H1 (cell line): ENCODE results near the gene FBH1. TPM values are rescaled to one million over a fixed set of nuclear protein-coding genes. Genes with fewer than 3 reads are reported as not detected.

ENCODE experiments used
- CTCF ChIA-PET: fragments of 300-600 bp; sonication (Branson Sonifier 250); formaldehyde crosslinking; loops from one replicate; lab custom pipeline; 2021; ENCODE audit not compliant: partially characterized antibody; lab: Charles Lee
- POLR2A ChIA-PET: fragments of 300-600 bp; sonication (Branson Sonifier 250); formaldehyde crosslinking; loops from one replicate; lab custom pipeline; 2021; ENCODE audit warnings: inconsistent platforms; ENCODE audit not compliant: partially characterized antibody; lab: Charles Lee
- DNase-seq, 2 experiments: peaks; one replicate each; pipeline versions ENCODE4 v3.0.0 to v3.0.0-alpha.2; 2010 to 2022; ENCODE audit warnings: low spot score in 2 of 2, low read depth in 1 of 2, mixed read lengths in 1 of 2
- FAIRE-seq: peaks from 2 replicates; lab custom pipeline; 2011; peaks lifted over from hg19 to GRCh38; lab: Jason Lieb, UNC
- H2AFZ ChIP-seq: 2 replicates; pipeline ENCODE4 v1.8.1; 2012; ENCODE audit warnings: low read length, inconsistent platforms
- H2AK5ac ChIP-seq: 2 replicates; pipeline ENCODE4 v1.6.1; 2013; ENCODE audit warnings: low read depth, low read length
- H2BK120ac ChIP-seq: replicated peaks from 2 replicates; pipeline ENCODE3; 2013; ENCODE audit warnings: low read depth, low read length, inconsistent platforms
- H2BK12ac ChIP-seq: 2 replicates; pipeline ENCODE4 v1.6.1; 2013; ENCODE audit warnings: low read depth, low read length
- H2BK15ac ChIP-seq: 2 replicates; pipeline ENCODE4 v1.6.1; 2013; ENCODE audit warnings: low read length
- H2BK20ac ChIP-seq: 2 replicates; pipeline ENCODE4 v1.6.1; 2013; ENCODE audit warnings: low read length
- H2BK5ac ChIP-seq: 2 replicates; pipeline ENCODE4 v1.6.1; 2013; ENCODE audit warnings: low read depth, low read length
- H3K14ac ChIP-seq: 2 replicates; pipeline ENCODE4 v1.6.1; 2013; ENCODE audit warnings: inconsistent platforms; ENCODE audit not compliant: insufficient read length
- H3K18ac ChIP-seq: 2 replicates; pipeline ENCODE4 v1.6.1; 2013; ENCODE audit warnings: low read length; ENCODE audit errors: extremely low read depth
- H3K23ac ChIP-seq: 2 replicates; pipeline ENCODE4 v1.6.1; 2013; ENCODE audit warnings: inconsistent platforms; ENCODE audit not compliant: insufficient read length
- H3K23me2 ChIP-seq: 2 replicates; pipeline ENCODE4 v1.6.1; 2013; ENCODE audit warnings: low read depth, low read length
- H3K27ac ChIP-seq: 2 replicates; pipeline ENCODE4 v1.6.1; 2011; ENCODE audit warnings: low read depth, low read length, inconsistent platforms
- H3K27me3 ChIP-seq, 4 experiments: replicated peaks in 1 of 4; 1 replicate in 1 of 4; 2 replicates in 3 of 4; pipeline versions ENCODE4 v1.6.1 to v1.8.1; 2011 to 2013; ENCODE audit warnings: low read length in 3 of 4, mild to moderate bottlenecking in 3 of 4, inconsistent platforms in 2 of 4, mixed read lengths in 2 of 4, moderate library complexity in 1 of 4; ENCODE audit not compliant: control insufficient read depth in 3 of 4, insufficient read depth in 3 of 4; ENCODE audit errors: extremely low read depth in 1 of 4
- H3K36me3 ChIP-seq, 4 experiments: 2 replicates each; pipeline versions ENCODE4 v1.6.1 to v1.8.1; 2011 to 2013; ENCODE audit warnings: mild to moderate bottlenecking in 4 of 4, low read length in 3 of 4, moderate library complexity in 2 of 4, control low read depth in 1 of 4, inconsistent platforms in 1 of 4; ENCODE audit not compliant: insufficient read depth in 4 of 4, control insufficient read depth in 2 of 4
- H3K4ac ChIP-seq: replicated peaks from 2 replicates; pipeline ENCODE3; 2013; ENCODE audit warnings: low read length, low read depth, mixed read lengths, inconsistent platforms; ENCODE audit not compliant: insufficient read length
- H3K4me1 ChIP-seq, 4 experiments: replicated peaks in 1 of 4; 1 replicate in 1 of 4; 2 replicates in 3 of 4; pipeline versions ENCODE4 v1.6.1 to v1.8.1; 2011 to 2013; ENCODE audit warnings: low read length in 3 of 4, inconsistent platforms in 2 of 4, mixed read lengths in 1 of 4; ENCODE audit not compliant: insufficient read depth in 4 of 4, control insufficient read depth in 3 of 4
- H3K4me2 ChIP-seq, 2 experiments: 2 replicates each; pipeline versions ENCODE4 v1.6.1 to v1.8.1; 2011 to 2013; ENCODE audit warnings: low read depth in 2 of 2, low read length in 2 of 2, control low read depth in 1 of 2, inconsistent platforms in 1 of 2, mild to moderate bottlenecking in 1 of 2; ENCODE audit not compliant: insufficient read depth in 1 of 2
- H3K4me3 ChIP-seq, 4 experiments: fragments of 200-600, 300-600 bp in 1 of 4; sonication (generic), shearing (Covaris generic), sonication (Bioruptor Twin) in 1 of 4; 2 replicates each; pipeline versions ENCODE4 v1.5.1 to v1.8.1; 2011 to 2016; ENCODE audit warnings: low read length in 4 of 4, low read depth in 3 of 4, control low read depth in 2 of 4, inconsistent platforms in 2 of 4, mild to moderate bottlenecking in 2 of 4, mixed read lengths in 1 of 4, moderate library complexity in 1 of 4; ENCODE audit not compliant: insufficient read depth in 2 of 4; ENCODE audit errors: extremely low read depth in 1 of 4
- H3K56ac ChIP-seq: replicated peaks from 2 replicates; pipeline ENCODE3; 2013; ENCODE audit warnings: low read depth, mild to moderate bottlenecking, mixed read lengths, low read length, inconsistent platforms; ENCODE audit not compliant: insufficient read length
- H3K79me1 ChIP-seq: 2 replicates; pipeline ENCODE4 v1.6.1; 2013; ENCODE audit warnings: low read depth, low read length, control low read depth
- H3K79me2 ChIP-seq, 2 experiments: 2 replicates each; pipeline versions ENCODE4 v1.6.1 to v1.8.1; 2012 to 2013; ENCODE audit warnings: low read length in 2 of 2, mild to moderate bottlenecking in 2 of 2, inconsistent platforms in 1 of 2; ENCODE audit not compliant: insufficient read depth in 2 of 2, control insufficient read depth in 1 of 2
- H3K9ac ChIP-seq, 4 experiments: replicated peaks in 1 of 4; 1 replicate in 1 of 4; 2 replicates in 3 of 4; pipeline versions ENCODE4 v1.6.1 to v1.8.1; 2011 to 2013; ENCODE audit warnings: low read depth in 3 of 4, low read length in 3 of 4, control low read depth in 2 of 4, mild to moderate bottlenecking in 2 of 4, moderate library complexity in 2 of 4, inconsistent platforms in 1 of 4; ENCODE audit errors: extremely low read depth in 1 of 4
- H3K9me3 ChIP-seq, 2 experiments: 2 replicates each; pipeline versions ENCODE4 v1.6.1 to v1.8.1; 2012 to 2013; ENCODE audit warnings: mild to moderate bottlenecking in 2 of 2, moderate library complexity in 2 of 2, control low read depth in 1 of 2, inconsistent platforms in 1 of 2, low read depth in 1 of 2, low read length in 1 of 2, mixed read lengths in 1 of 2; ENCODE audit not compliant: insufficient read depth in 2 of 2
- H4K20me1 ChIP-seq, 2 experiments: replicated peaks in 1 of 2; 2 replicates each; pipeline versions ENCODE3 to v1.8.1; 2011 to 2013; ENCODE audit warnings: inconsistent platforms in 2 of 2, low read length in 2 of 2, mild to moderate bottlenecking in 1 of 2; ENCODE audit not compliant: insufficient read depth in 2 of 2, control insufficient read depth in 1 of 2
- H4K5ac ChIP-seq: 2 replicates; pipeline ENCODE4 v1.6.1; 2013; ENCODE audit warnings: low read length, low read depth, mixed read lengths, inconsistent platforms; ENCODE audit not compliant: insufficient read length
- H4K8ac ChIP-seq: 2 replicates; pipeline ENCODE4 v1.8.0; 2013; ENCODE audit warnings: mild to moderate bottlenecking, moderate library complexity, low read length, inconsistent platforms; ENCODE audit not compliant: insufficient read depth; ENCODE audit errors: extremely low read depth
- H4K91ac ChIP-seq: replicated peaks from 2 replicates; pipeline ENCODE3; 2013; ENCODE audit warnings: low read length, mixed read lengths, inconsistent platforms; ENCODE audit not compliant: insufficient read length
- BACH1 ChIP-seq: IDR thresholded peaks from 2 replicates; pipeline ENCODE4 v1.6.1; 2012; ENCODE audit warnings: low read length, improper control_type of control experiment
- GTF2F1 ChIP-seq: IDR thresholded peaks from 2 replicates; pipeline ENCODE4 v1.6.1; 2012; ENCODE audit warnings: low read depth, low read length, improper control_type of control experiment, borderline replicate concordance
- HDAC6 ChIP-seq: IDR thresholded peaks from one replicate; pipeline ENCODE4 v1.7.1; 2012; ENCODE audit warnings: low read depth, mild to moderate bottlenecking, inconsistent platforms, low read length, moderate library complexity
- KDM1A ChIP-seq: fragments of 200-600, 300-600 bp; sonication (generic); IDR thresholded peaks from 2 replicates; pipeline ENCODE4 v1.7.1; 2016; ENCODE audit warnings: mild to moderate bottlenecking, low read length, borderline replicate concordance
- MAFK ChIP-seq: IDR thresholded peaks from 2 replicates; pipeline ENCODE4 v1.6.1; 2012; ENCODE audit warnings: low read depth, mild to moderate bottlenecking, improper control_type of control experiment, low read length
- SP2 ChIP-seq: IDR thresholded peaks from 2 replicates; pipeline ENCODE4 v1.6.1; 2012; ENCODE audit warnings: mild to moderate bottlenecking, low read length, inconsistent platforms
- TAF1 ChIP-seq: IDR thresholded peaks from 2 replicates; pipeline ENCODE4 v1.6.1; 2011; ENCODE audit warnings: mild to moderate bottlenecking, low read depth, low read length
- ZNF274 ChIP-seq: IDR thresholded peaks from 2 replicates; pipeline ENCODE4 v1.7.0; 2012; ENCODE audit warnings: low read length, borderline replicate concordance; ENCODE audit errors: extremely low read depth
- WGBS, 2 experiments: shearing (Covaris generic) in 1 of 2; methylation state at CpG; one replicate each; pipeline versions ENCODE4 v1.1.6 to v1.1.7; 2013 to 2015; ENCODE audit warnings: low lambda C conversion rate in 2 of 2, mixed read lengths in 2 of 2, inconsistent platforms in 1 of 2, low coverage in 1 of 2, missing lambda C conversion rate in 1 of 2; ENCODE audit not compliant: insufficient replicate concordance in 2 of 2, insufficient coverage in 1 of 2, insufficient read length in 1 of 2; ENCODE audit errors: extremely low coverage in 1 of 2, missing lambda C conversion rate in 1 of 2; 5-methylcytosine and 5-hydroxymethylcytosine counted together
- polyA plus RNA-seq, 7 experiments: library from polyadenylated mRNA; depleted of rRNA in 3 of 7; stranded (reverse) in 5 of 7; unstranded in 2 of 7; fragments of >200 nt in 5 of 7; fragments of 200-250 nt in 2 of 7; gene quantifications; 1 replicate in 5 of 7; 2 replicates in 1 of 7; 4 replicates in 1 of 7; pipeline versions ENCODE4 v1.2.1 to v1.2.3, GENCODE V29; 2011 to 2013; ENCODE audit warnings: missing spikeins in 2 of 7, mixed read lengths in 2 of 7
- total RNA-seq: library from RNA; stranded (reverse); fragmentation: NEBNext Ultra II Directional; extraction: Animal tissue kit (Norgen Biotek cat#: 25700); gene quantifications from 2 replicates; pipeline ENCODE4 v1.2.1, GENCODE V29; 2021

Gene FBH1
- total and polyA plus RNA-seq, 2 of the 8 experiments (the other 6 are each of a cell fraction or from before 2014, with no cell fraction given): 31.1 to 51.8 TPM

GRCh38 chr10:5906651-5907050 is 16.6 kb downstream of the FBH1 start:
- TF ChIP-seq BACH1: no peak
- TF ChIP-seq KDM1A: no peak
- no peak for TF ChIP-seq ZNF274
- TF ChIP-seq MAFK: no peak
- TF ChIP-seq GTF2F1: no peak
- TF ChIP-seq HDAC6: no peak
- TF ChIP-seq TAF1: no peak
- no peak for TF ChIP-seq SP2
- H4K5ac ChIP-seq: no peak overlapping the region
- no peak overlapping the region for H2BK5ac ChIP-seq
- H2BK15ac ChIP-seq: no peak overlapping the region
- no peak overlapping the region for H3K14ac ChIP-seq
- no peak overlapping the region for H2BK120ac ChIP-seq
- no peak overlapping the region for H4K91ac ChIP-seq
- no peak overlapping the region for H2AK5ac ChIP-seq
- H3K27ac ChIP-seq: no peak overlapping the region
- H3K23me2 ChIP-seq: no peaks in the 10 kb centered on the region
- H3K27me3 ChIP-seq: no peaks in the 10 kb centered on the region
- no peak overlapping the region for H3K9ac ChIP-seq
- CTCF ChIA-PET: no interaction called here
- no peak overlapping the region for H3K23ac ChIP-seq
- H3K79me1 ChIP-seq: no peaks in the 10 kb centered on the region; the same call in 1 of the 2 replicates
- no peak overlapping the region for H3K18ac ChIP-seq
- H3K4me2 ChIP-seq: no peak overlapping the region
- 94% methylated on average over 5 of the region's 5 CpGs; no CpG with 5 or more reads in 1 of the 2 experiments for WGBS, 2 experiments
- H4K8ac ChIP-seq: no peak overlapping the region
- no peak overlapping the region for H2AFZ ChIP-seq
- no peak overlapping the region for H3K56ac ChIP-seq
- POLR2A ChIA-PET: no interaction called here
- no peaks in the 10 kb centered on the region for H3K9me3 ChIP-seq
- no peak overlapping the region for H2BK20ac ChIP-seq
- no peak for FAIRE-seq
- H2BK12ac ChIP-seq: no peak overlapping the region
- H3K79me2 ChIP-seq: peaks cover 0 to 14% of the 10 kb centered on the region in 2 experiments; a peak in 2 of 4 replicates
- no peaks in the 10 kb centered on the region for H3K4me1 ChIP-seq
- H4K20me1 ChIP-seq: peaks cover 4 to 11% of the 10 kb centered on the region in 2 experiments
- DNase-seq: no peak
- H3K4me3 ChIP-seq: no peak overlapping the region
- peaks cover 8 to 34% (median 24%) of the 10 kb centered on the region in 4 experiments; a peak in 6 of 8 replicates for H3K36me3 ChIP-seq
- no peak overlapping the region for H3K4ac ChIP-seq
